GM19452 (cell line): ENCODE measurements around the gene MARVELD1.
A peak's percentile ranks its signal among the peaks of the same experiment; 100 is the strongest.
"Not testable (repeated sequence)": the region's sequence is repeated elsewhere in the genome, so short reads cannot be mapped to it uniquely, and the experiment has no call there.

ENCODE experiments used
- ATAC-seq: cut with Tn5 transposase; IDR thresholded peaks from one replicate; pipeline ENCODE4 v1.9.1; 2021; ENCODE audit not compliant: unreplicated experiment

Gene MARVELD1

DNA sequence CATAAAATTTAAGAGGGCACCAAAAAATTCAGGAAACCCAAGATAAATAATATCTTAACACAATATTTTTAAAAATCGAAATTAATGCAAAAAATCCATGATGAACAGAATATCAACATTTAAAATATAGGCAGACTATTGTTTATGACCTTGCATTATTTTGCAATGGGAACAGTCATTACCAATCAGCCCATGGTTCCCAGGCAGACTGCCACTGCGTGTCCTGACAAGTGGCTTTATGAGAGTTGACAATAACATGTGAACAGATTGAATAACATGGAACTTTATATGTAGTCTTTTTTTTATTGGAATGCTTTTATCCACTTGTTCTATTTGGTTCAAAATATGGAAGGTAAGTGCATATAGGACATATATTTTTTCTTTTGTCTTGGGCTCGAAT, 23.4 kb upstream of the MARVELD1 start:
- ATAC-seq: no peak

DNA sequence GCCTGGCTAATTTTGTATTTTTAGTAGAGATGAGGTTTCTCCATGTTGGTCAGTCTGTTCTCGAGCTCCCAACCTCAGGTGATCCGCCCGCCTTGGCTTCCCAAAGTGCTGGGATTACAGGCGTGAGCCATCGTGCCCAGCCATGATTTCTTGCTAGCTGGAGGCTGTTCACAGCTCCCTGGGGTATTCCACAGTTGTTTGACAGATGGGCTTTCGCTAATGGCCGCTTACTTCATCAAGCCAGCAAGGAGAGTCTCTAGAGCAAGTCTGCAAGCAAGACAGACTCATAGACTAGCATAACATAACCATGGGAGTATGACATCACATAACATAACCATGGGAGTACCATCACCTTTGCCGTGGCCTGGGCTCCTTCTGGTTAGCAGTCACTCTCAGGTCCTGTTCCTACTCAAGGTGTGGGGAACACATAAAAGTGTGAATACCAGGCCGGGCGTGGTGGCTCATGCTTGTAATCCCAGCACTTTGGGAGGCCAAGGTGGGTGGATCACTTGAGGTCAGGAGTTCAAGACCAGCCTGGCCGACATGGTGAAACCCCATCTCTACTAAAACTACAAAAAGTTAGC, 15.4 kb upstream of the MARVELD1 start:
- ATAC-seq: not testable (repeated sequence)

GRCh38 chr10:97701438-97702069, 12.0 kb upstream of the MARVELD1 start:
- ATAC-seq: no peak

GRCh38 chr10:97703398-97704067, 10.0 kb upstream of the MARVELD1 start:
- no peak for ATAC-seq

DNA sequence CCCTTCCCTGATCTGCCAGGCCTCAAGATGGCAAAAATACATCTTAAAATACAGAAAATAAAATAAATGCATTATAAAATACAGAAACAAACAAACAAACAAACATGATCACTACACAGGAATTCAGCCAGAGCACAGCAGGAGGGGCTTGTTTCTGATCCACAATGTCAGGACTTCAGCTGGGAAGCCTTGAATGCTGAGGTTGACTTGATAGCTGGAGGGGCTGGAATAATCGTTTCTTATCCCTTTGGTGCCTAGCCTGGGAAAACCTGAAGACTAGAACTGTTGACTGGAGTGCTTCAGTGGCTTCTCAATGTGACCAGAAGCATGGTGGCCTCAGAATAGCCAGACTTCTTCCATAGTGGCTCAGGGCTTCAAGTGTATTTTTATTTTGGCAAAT, 9.2 kb upstream of the MARVELD1 start:
- no peak for ATAC-seq

DNA sequence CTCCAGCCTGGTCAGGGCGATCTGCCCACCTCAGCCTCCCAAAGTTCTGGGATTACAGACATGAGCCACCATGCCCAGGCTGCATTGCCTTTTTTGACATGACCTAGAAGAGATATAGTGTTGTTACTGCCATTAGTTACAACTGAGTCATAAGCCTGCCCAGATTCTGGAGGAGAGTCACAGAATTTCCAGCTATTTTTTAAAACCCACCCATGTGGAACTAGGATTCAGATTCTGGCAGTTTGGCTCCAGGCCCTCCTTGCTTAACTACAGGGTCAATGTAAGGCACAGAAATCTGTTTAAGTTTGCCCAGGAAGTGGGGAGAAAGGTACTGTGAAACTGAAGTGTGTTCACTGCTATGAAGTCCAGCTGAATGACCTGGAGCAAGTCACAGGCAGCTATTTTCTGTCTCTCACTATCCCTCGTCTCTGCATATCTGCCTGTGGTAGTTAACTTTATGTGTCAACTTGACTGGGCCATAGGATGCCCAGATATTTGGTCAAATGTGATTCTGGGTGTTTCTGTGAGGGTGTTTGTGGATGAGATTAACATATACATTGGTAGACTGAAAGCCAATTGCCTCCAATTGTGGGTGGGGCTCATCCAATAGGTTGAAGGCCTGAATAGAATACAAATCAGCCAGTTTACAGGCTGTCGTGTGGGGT, 8.4 kb upstream of the MARVELD1 start:
- no peak for ATAC-seq

- no peak for ATAC-seq
These were observed 6.2 kb upstream of the MARVELD1 start for GRCh38 chr10:97707134-97707861.

DNA sequence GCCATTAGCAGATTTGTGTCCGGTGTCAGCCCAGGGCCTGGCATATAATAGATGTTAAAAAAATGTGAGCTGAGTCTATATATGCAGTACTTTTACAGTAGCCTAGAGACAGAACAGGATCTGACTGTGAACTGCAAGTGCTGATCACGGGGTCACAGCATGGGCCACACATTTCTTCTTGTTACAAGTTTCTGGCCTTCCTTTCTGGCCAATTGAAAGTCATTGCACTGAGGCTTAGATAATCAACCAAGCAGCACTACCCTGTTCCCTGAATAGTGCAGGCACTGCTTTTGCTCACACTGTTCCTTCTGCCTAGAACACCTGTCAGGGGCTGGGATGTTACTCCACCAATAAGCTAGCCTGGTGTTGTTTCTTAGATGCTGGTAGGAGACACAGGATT, 5.4 kb upstream of the MARVELD1 start:
- ATAC-seq: no peak

GRCh38 chr10:97708976-97709946, 4.3 kb upstream of the MARVELD1 start:
- ATAC-seq: no peak

DNA sequence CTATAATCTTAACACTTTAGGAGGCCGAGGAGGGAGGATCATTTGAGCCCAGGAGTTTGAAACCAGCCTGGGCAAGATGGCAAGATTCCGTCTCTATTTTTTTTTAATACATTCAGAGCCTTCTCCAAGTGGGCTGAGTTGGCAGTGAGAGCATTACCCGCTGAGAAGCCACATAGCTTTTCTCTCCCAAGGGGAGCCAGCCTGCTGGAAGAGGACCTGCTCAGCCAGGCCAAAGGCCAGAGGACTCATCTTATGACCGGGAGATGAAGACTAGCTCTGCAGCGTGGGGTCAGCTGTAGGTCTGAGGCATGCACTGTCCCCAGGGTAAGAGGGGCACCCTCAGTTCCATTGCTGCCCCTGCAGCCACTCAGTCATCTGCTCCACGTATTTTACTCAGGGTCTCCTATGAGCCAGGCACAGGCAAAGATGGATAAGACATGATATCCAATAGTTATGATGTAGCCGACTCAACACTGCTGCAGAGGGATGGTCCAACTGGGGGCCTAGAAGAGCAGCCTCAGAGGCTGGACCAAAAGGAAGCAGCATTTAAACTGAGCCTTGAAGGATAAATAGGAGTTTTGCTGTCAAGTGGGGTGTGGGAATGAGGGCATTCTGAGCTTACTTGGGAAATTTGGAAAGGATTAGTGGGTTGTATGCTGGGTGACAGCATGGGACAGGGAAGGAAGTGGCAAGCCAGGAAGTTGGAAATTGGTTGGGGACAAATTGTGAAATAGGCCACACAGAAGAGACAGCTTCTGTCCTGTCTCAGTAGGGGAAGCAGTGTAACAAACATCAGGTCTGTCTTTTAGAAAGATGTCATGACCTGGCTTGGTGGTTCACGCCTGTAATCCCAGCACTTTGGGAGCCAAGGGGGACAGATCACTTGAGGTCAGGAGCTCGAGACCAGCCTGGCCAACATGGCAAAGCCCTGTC, 1.6 kb upstream of the MARVELD1 start:
- no peak for ATAC-seq

GRCh38 chr10:97713826-97714400, 383 bp downstream of the MARVELD1 start:
- ATAC-seq: peak; percentile 74

GRCh38 chr10:97714401-97715258, 1.1 kb downstream of the MARVELD1 start:
- ATAC-seq: peak; percentile 41

DNA sequence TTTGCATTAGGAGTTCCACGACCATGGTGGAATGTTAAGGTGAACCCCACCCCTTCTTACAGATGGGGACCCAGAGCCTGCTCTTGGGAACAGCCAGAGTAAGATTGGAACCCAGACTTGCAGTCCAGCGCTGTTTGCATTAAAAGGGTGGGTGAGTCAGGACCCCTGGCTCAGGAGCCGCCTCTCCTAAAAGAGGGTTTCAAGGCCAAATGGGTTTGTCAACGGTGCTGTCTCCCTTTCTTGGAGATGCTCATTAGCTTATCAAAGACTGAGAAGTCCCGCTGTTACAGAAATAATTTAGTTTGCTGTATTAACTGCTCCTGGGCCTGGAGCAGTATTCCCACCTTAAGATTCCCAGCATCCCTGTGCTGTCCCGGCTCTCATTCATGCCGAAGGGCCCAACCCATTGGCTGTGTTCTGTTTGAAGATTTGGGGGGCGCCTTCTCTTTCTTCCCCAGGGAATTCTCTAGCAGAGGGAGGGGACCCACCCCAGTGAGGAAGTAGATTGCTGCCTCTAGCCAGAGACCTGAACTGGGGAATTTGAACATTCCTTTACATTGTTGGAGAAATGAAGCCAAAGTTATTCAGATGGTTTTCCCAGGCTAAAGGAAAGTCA, 1.8 kb downstream of the MARVELD1 start:
- ATAC-seq: no peak

DNA sequence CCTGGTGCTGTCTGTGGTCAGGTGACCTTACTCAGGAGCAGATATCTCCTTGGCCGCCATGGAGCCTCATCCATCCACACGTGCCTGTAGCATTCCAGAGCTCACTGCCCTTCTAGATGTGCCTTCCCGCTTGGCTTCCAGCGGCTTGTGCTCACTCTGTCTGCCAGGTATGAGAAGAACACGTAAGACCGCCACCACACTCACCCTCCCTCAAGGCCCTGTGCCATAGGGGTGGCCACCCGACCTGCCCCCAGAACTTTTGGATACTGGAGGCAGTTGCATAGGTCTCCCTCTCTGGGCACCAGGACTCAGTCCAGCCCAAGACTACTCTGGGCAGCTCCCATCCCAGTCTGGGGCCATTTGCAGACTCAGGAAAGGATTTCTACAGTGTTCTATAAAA, 4.1 kb downstream of the MARVELD1 start:
- no peak for ATAC-seq

GRCh38 chr10:97718178-97718577, 4.6 kb downstream of the MARVELD1 start:
- no peak for ATAC-seq

DNA sequence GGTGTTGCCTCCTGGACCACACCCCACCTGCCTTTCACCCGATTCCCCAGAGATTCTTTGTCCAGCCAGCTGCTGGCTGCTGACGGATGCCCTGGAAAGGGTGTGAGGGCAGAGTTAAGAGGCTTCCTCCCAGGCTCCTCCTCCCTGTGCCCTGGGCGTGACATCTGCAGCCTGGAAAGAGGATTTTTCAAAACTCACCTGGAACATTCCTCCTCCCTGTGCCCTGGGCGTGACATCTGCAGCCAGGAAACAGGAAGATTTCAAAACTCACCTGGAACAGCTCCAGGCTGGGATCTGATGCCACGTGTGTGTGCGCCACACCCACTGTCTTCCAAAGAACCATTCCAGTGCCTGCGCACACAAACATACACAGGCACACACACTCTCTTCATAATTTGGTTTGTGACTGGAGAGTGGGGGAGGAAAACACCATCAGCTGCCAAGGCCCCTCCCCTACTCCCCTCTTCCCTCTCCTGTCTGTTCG, 5.2 kb downstream of the MARVELD1 start:
- ATAC-seq: no peak

DNA sequence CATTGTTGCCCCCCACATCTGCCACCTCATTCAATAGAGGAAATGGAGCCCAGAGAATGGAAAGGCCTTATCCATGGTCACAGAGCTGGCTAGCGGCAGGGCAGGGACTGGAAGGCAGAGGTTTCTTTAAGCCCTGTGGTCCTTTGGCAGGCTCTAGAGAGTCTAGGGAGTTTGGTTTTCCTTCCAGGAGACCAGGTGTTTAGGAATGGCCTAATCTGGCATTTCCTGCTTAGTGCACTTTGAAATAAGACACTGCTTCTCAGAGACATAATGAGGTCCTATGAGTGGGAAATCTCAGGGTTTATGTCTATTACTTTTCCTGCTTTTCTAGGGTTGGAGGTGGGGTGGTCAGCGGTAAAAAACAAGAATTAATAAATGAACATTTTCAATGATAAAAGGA, 6.1 kb downstream of the MARVELD1 start:
- no peak for ATAC-seq
